H1 (cell line): Measurements from ENCODE around the gene DHCR7. TPM values are rescaled to one million over a fixed set of nuclear protein-coding genes. Genes with fewer than 3 reads are reported as not detected.
A peak's percentile ranks its signal among the peaks of the same experiment; 100 is the strongest.

ENCODE experiments used
- CTCF ChIA-PET: fragments of 300-600 bp; sonication (Branson Sonifier 250); formaldehyde crosslinking; loops from one replicate; lab custom pipeline; 2021; ENCODE audit not compliant: partially characterized antibody; lab: Charles Lee
- POLR2A ChIA-PET: fragments of 300-600 bp; sonication (Branson Sonifier 250); formaldehyde crosslinking; loops from one replicate; lab custom pipeline; 2021; ENCODE audit warnings: inconsistent platforms; ENCODE audit not compliant: partially characterized antibody; lab: Charles Lee
- DNase-seq, 2 experiments: peaks; one replicate each; pipeline versions ENCODE4 v3.0.0 to v3.0.0-alpha.2; 2010 to 2022; ENCODE audit warnings: low spot score in 2 of 2, low read depth in 1 of 2, mixed read lengths in 1 of 2
- FAIRE-seq: peaks from 2 replicates; lab custom pipeline; 2011; peaks lifted over from hg19 to GRCh38; lab: Jason Lieb, UNC
- H2AFZ ChIP-seq: 2 replicates; pipeline ENCODE4 v1.8.1; 2012; ENCODE audit warnings: low read length, inconsistent platforms
- H2AK5ac ChIP-seq: 2 replicates; pipeline ENCODE4 v1.6.1; 2013; ENCODE audit warnings: low read depth, low read length
- H2BK120ac ChIP-seq: replicated peaks from 2 replicates; pipeline ENCODE3; 2013; ENCODE audit warnings: low read depth, low read length, inconsistent platforms
- H2BK12ac ChIP-seq: 2 replicates; pipeline ENCODE4 v1.6.1; 2013; ENCODE audit warnings: low read depth, low read length
- H2BK15ac ChIP-seq: 2 replicates; pipeline ENCODE4 v1.6.1; 2013; ENCODE audit warnings: low read length
- H2BK20ac ChIP-seq: 2 replicates; pipeline ENCODE4 v1.6.1; 2013; ENCODE audit warnings: low read length
- H2BK5ac ChIP-seq: 2 replicates; pipeline ENCODE4 v1.6.1; 2013; ENCODE audit warnings: low read depth, low read length
- H3K14ac ChIP-seq: 2 replicates; pipeline ENCODE4 v1.6.1; 2013; ENCODE audit warnings: inconsistent platforms; ENCODE audit not compliant: insufficient read length
- H3K18ac ChIP-seq: 2 replicates; pipeline ENCODE4 v1.6.1; 2013; ENCODE audit warnings: low read length; ENCODE audit errors: extremely low read depth
- H3K23ac ChIP-seq: 2 replicates; pipeline ENCODE4 v1.6.1; 2013; ENCODE audit warnings: inconsistent platforms; ENCODE audit not compliant: insufficient read length
- H3K23me2 ChIP-seq: 2 replicates; pipeline ENCODE4 v1.6.1; 2013; ENCODE audit warnings: low read depth, low read length
- H3K27ac ChIP-seq: 2 replicates; pipeline ENCODE4 v1.6.1; 2011; ENCODE audit warnings: low read depth, low read length, inconsistent platforms
- H3K27me3 ChIP-seq, 4 experiments: replicated peaks in 1 of 4; 1 replicate in 1 of 4; 2 replicates in 3 of 4; pipeline versions ENCODE4 v1.6.1 to v1.8.1; 2011 to 2013; ENCODE audit warnings: low read length in 3 of 4, mild to moderate bottlenecking in 3 of 4, inconsistent platforms in 2 of 4, mixed read lengths in 2 of 4, moderate library complexity in 1 of 4; ENCODE audit not compliant: control insufficient read depth in 3 of 4, insufficient read depth in 3 of 4; ENCODE audit errors: extremely low read depth in 1 of 4
- H3K36me3 ChIP-seq, 4 experiments: 2 replicates each; pipeline versions ENCODE4 v1.6.1 to v1.8.1; 2011 to 2013; ENCODE audit warnings: mild to moderate bottlenecking in 4 of 4, low read length in 3 of 4, moderate library complexity in 2 of 4, control low read depth in 1 of 4, inconsistent platforms in 1 of 4; ENCODE audit not compliant: insufficient read depth in 4 of 4, control insufficient read depth in 2 of 4
- H3K4ac ChIP-seq: replicated peaks from 2 replicates; pipeline ENCODE3; 2013; ENCODE audit warnings: low read length, low read depth, mixed read lengths, inconsistent platforms; ENCODE audit not compliant: insufficient read length
- H3K4me1 ChIP-seq, 4 experiments: replicated peaks in 1 of 4; 1 replicate in 1 of 4; 2 replicates in 3 of 4; pipeline versions ENCODE4 v1.6.1 to v1.8.1; 2011 to 2013; ENCODE audit warnings: low read length in 3 of 4, inconsistent platforms in 2 of 4, mixed read lengths in 1 of 4; ENCODE audit not compliant: insufficient read depth in 4 of 4, control insufficient read depth in 3 of 4
- H3K4me2 ChIP-seq, 2 experiments: 2 replicates each; pipeline versions ENCODE4 v1.6.1 to v1.8.1; 2011 to 2013; ENCODE audit warnings: low read depth in 2 of 2, low read length in 2 of 2, control low read depth in 1 of 2, inconsistent platforms in 1 of 2, mild to moderate bottlenecking in 1 of 2; ENCODE audit not compliant: insufficient read depth in 1 of 2
- H3K4me3 ChIP-seq, 4 experiments: fragments of 200-600, 300-600 bp in 1 of 4; sonication (generic), shearing (Covaris generic), sonication (Bioruptor Twin) in 1 of 4; 2 replicates each; pipeline versions ENCODE4 v1.5.1 to v1.8.1; 2011 to 2016; ENCODE audit warnings: low read length in 4 of 4, low read depth in 3 of 4, control low read depth in 2 of 4, inconsistent platforms in 2 of 4, mild to moderate bottlenecking in 2 of 4, mixed read lengths in 1 of 4, moderate library complexity in 1 of 4; ENCODE audit not compliant: insufficient read depth in 2 of 4; ENCODE audit errors: extremely low read depth in 1 of 4
- H3K56ac ChIP-seq: replicated peaks from 2 replicates; pipeline ENCODE3; 2013; ENCODE audit warnings: low read depth, mild to moderate bottlenecking, mixed read lengths, low read length, inconsistent platforms; ENCODE audit not compliant: insufficient read length
- H3K79me1 ChIP-seq: 2 replicates; pipeline ENCODE4 v1.6.1; 2013; ENCODE audit warnings: low read depth, low read length, control low read depth
- H3K79me2 ChIP-seq, 2 experiments: 2 replicates each; pipeline versions ENCODE4 v1.6.1 to v1.8.1; 2012 to 2013; ENCODE audit warnings: low read length in 2 of 2, mild to moderate bottlenecking in 2 of 2, inconsistent platforms in 1 of 2; ENCODE audit not compliant: insufficient read depth in 2 of 2, control insufficient read depth in 1 of 2
- H3K9ac ChIP-seq, 4 experiments: replicated peaks in 1 of 4; 1 replicate in 1 of 4; 2 replicates in 3 of 4; pipeline versions ENCODE4 v1.6.1 to v1.8.1; 2011 to 2013; ENCODE audit warnings: low read depth in 3 of 4, low read length in 3 of 4, control low read depth in 2 of 4, mild to moderate bottlenecking in 2 of 4, moderate library complexity in 2 of 4, inconsistent platforms in 1 of 4; ENCODE audit errors: extremely low read depth in 1 of 4
- H3K9me3 ChIP-seq, 2 experiments: 2 replicates each; pipeline versions ENCODE4 v1.6.1 to v1.8.1; 2012 to 2013; ENCODE audit warnings: mild to moderate bottlenecking in 2 of 2, moderate library complexity in 2 of 2, control low read depth in 1 of 2, inconsistent platforms in 1 of 2, low read depth in 1 of 2, low read length in 1 of 2, mixed read lengths in 1 of 2; ENCODE audit not compliant: insufficient read depth in 2 of 2
- H4K20me1 ChIP-seq, 2 experiments: replicated peaks in 1 of 2; 2 replicates each; pipeline versions ENCODE3 to v1.8.1; 2011 to 2013; ENCODE audit warnings: inconsistent platforms in 2 of 2, low read length in 2 of 2, mild to moderate bottlenecking in 1 of 2; ENCODE audit not compliant: insufficient read depth in 2 of 2, control insufficient read depth in 1 of 2
- H4K5ac ChIP-seq: 2 replicates; pipeline ENCODE4 v1.6.1; 2013; ENCODE audit warnings: low read length, low read depth, mixed read lengths, inconsistent platforms; ENCODE audit not compliant: insufficient read length
- H4K8ac ChIP-seq: 2 replicates; pipeline ENCODE4 v1.8.0; 2013; ENCODE audit warnings: mild to moderate bottlenecking, moderate library complexity, low read length, inconsistent platforms; ENCODE audit not compliant: insufficient read depth; ENCODE audit errors: extremely low read depth
- H4K91ac ChIP-seq: replicated peaks from 2 replicates; pipeline ENCODE3; 2013; ENCODE audit warnings: low read length, mixed read lengths, inconsistent platforms; ENCODE audit not compliant: insufficient read length
- CHD1 ChIP-seq: IDR thresholded peaks from 2 replicates; pipeline ENCODE4 v1.6.1; 2012; ENCODE audit warnings: low read depth, low read length, improper control_type of control experiment
- CHD2 ChIP-seq: IDR thresholded peaks from 2 replicates; pipeline ENCODE4 v1.6.1; 2012; ENCODE audit warnings: low read length, improper control_type of control experiment
- CTCF ChIP-seq, 3 experiments: IDR thresholded peaks; 1 replicate in 2 of 3; 2 replicates in 1 of 3; pipeline versions ENCODE4 v1.5.1 to v1.6.1; 2011; ENCODE audit warnings: low read length in 3 of 3, mild to moderate bottlenecking in 3 of 3, inconsistent platforms in 2 of 3, low read depth in 1 of 3, moderate library complexity in 1 of 3; ENCODE audit not compliant: insufficient read depth in 1 of 3; ENCODE audit errors: control extremely low read depth in 1 of 3
- WGBS, 2 experiments: shearing (Covaris generic) in 1 of 2; methylation state at CpG; one replicate each; pipeline versions ENCODE4 v1.1.6 to v1.1.7; 2013 to 2015; ENCODE audit warnings: low lambda C conversion rate in 2 of 2, mixed read lengths in 2 of 2, inconsistent platforms in 1 of 2, low coverage in 1 of 2, missing lambda C conversion rate in 1 of 2; ENCODE audit not compliant: insufficient replicate concordance in 2 of 2, insufficient coverage in 1 of 2, insufficient read length in 1 of 2; ENCODE audit errors: extremely low coverage in 1 of 2, missing lambda C conversion rate in 1 of 2; 5-methylcytosine and 5-hydroxymethylcytosine counted together
- polyA plus RNA-seq, 7 experiments: library from polyadenylated mRNA; depleted of rRNA in 3 of 7; stranded (reverse) in 5 of 7; unstranded in 2 of 7; fragments of >200 nt in 5 of 7; fragments of 200-250 nt in 2 of 7; gene quantifications; 1 replicate in 5 of 7; 2 replicates in 1 of 7; 4 replicates in 1 of 7; pipeline versions ENCODE4 v1.2.1 to v1.2.3, GENCODE V29; 2011 to 2013; ENCODE audit warnings: missing spikeins in 2 of 7, mixed read lengths in 2 of 7
- total RNA-seq: library from RNA; stranded (reverse); fragmentation: NEBNext Ultra II Directional; extraction: Animal tissue kit (Norgen Biotek cat#: 25700); gene quantifications from 2 replicates; pipeline ENCODE4 v1.2.1, GENCODE V29; 2021

DHCR7 gene
- total and polyA plus RNA-seq, 2 of the 8 experiments (the other 6 are each of a cell fraction or from before 2014, with no cell fraction given) = 144 to 157 TPM

DNA sequence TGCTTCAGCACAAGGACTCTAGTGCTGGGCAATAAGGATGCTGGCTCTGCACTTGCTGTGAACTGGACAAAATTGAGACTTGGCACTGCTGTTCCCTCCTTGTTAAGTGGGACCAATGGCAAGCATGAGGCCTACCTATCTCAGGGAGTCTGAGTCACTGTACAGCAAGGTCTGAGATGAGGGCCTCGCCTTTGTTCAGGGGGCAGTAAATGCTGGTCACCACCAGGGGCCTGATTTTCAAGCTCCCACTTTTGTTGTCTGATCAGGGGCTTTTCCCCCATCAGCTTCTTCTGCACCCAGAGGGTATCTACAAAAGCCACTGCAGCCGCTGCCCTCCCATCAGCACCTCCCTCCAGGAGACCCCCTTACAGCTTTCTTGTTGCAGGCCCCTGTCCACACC lies 22.8 kb downstream of the DHCR7 start:
- FAIRE-seq (no peak), DNase-seq (no peak)
- no peak overlapping the region for H4K8ac ChIP-seq
- H3K4me2 ChIP-seq = no peak overlapping the region
- H3K27ac ChIP-seq = no peak overlapping the region
- 80% methylated on average over 2 of the region's 2 CpGs; no CpG with 5 or more reads in 1 of the 2 experiments for WGBS, 2 experiments
- H2AK5ac ChIP-seq = 0 out of 2 replicates have a peak overlapping the region, but pooled peaks have one; percentile 33
- no peak overlapping the region for H3K23ac ChIP-seq
- H4K5ac ChIP-seq = no peak overlapping the region
- no peak overlapping the region for H2BK5ac ChIP-seq
- no peak overlapping the region for H2BK12ac ChIP-seq
- no peaks in the 10 kb centered on the region; the same call in 1 of the 2 replicates for H3K23me2 ChIP-seq
- H4K20me1 ChIP-seq = no peaks in the 10 kb centered on the region
- 0 out of 2 replicates have a peak overlapping the region, but pooled peaks have one; percentile 53 for H2BK15ac ChIP-seq
- CTCF ChIA-PET = interaction anchor here (0.7 to 2.8 kb wide), 24 partner anchors 9 to 971 kb away, joined by 3 to 10 read pairs (median 4); no protein-coding TSS in a partner anchor
- no peak overlapping the region for H3K9ac ChIP-seq
- no peak overlapping the region for H3K56ac ChIP-seq
- H3K14ac ChIP-seq = no peak overlapping the region
- H3K36me3 ChIP-seq = no peaks in the 10 kb centered on the region
- no peak overlapping the region for H2BK20ac ChIP-seq
- no peaks in the 10 kb centered on the region for H3K79me1 ChIP-seq
- no peak overlapping the region for H3K4me3 ChIP-seq
- no peak overlapping the region for H2AFZ ChIP-seq
- H4K91ac ChIP-seq = no peak overlapping the region
- no peaks in the 10 kb centered on the region for H3K79me2 ChIP-seq
- no peak overlapping the region for H3K18ac ChIP-seq
- H3K4me1 ChIP-seq = peaks cover 0 to 2% (median 0%) of the 10 kb centered on the region in 4 experiments; a peak in 2 of 7 replicates
- POLR2A ChIA-PET = interaction anchor here (0.7 kb wide), 1 partner anchor 305 kb away, joined by 3 read pairs; no protein-coding TSS in a partner anchor
- no peaks in the 10 kb centered on the region for H3K27me3 ChIP-seq
- no peak overlapping the region for H3K4ac ChIP-seq
- TF ChIP-seq CTCF (IDR thresholded peaks at IDR 0.05; ENCODE audit: control extremely low read depth in 1 of 3, insufficient read depth in 1 of 3, low read depth in 1 of 3, low read length in 3 of 3) = peak; percentile 26 to 43 (median 38); a peak in 3 of 4 replicates
- no peak for TF ChIP-seq CHD2
- TF ChIP-seq CHD1 = no peak
- no peak overlapping the region for H2BK120ac ChIP-seq
- H3K9me3 ChIP-seq = no peaks in the 10 kb centered on the region
